Caco-2 (cell line): ENCODE results near the gene MAST4. TPM values are rescaled to one million over a fixed set of nuclear protein-coding genes. Genes with fewer than 3 reads are reported as not detected.

Source experiments
- BruUV-seq: library from RNA; stranded (reverse); fragments of 400-500 nt; replicated peaks from 2 replicates; lab custom pipeline; 2021; lab: Mats Ljungman, UMichigan
- CTCF ChIA-PET: fragments of 300-600 bp; sonication (Branson Sonifier 250); formaldehyde crosslinking; loops from one replicate; lab custom pipeline; 2022; ENCODE audit warnings: antibody characterized with exemption; lab: Charles Lee
- POLR2A ChIA-PET: fragments of 300-600 bp; sonication (Branson Sonifier 250); formaldehyde crosslinking; loops from one replicate; lab custom pipeline; 2022; ENCODE audit warnings: antibody characterized with exemption; lab: Charles Lee
- DNase-seq, 2 experiments: peaks; one replicate each; pipeline versions ENCODE4 v3.0.0 to v3.0.0-alpha.2; 2020 to 2022
- H3K27me3 ChIP-seq: replicated peaks from 2 replicates; pipeline ENCODE4 v1.6.0; 2011; ENCODE audit warnings: low read length; ENCODE audit not compliant: control insufficient read depth, insufficient read depth
- H3K36me3 ChIP-seq: 2 replicates; pipeline ENCODE4 v1.5.1; 2011; ENCODE audit warnings: low read length; ENCODE audit not compliant: control insufficient read depth, insufficient read depth
- H3K4me1 ChIP-seq: fragments of 250-450 bp; sonication (Bioruptor Pico); 2 replicates; pipeline ENCODE4 v1.5.1; 2020; ENCODE audit warnings: mild to moderate bottlenecking
- H3K4me3 ChIP-seq: 2 replicates; pipeline ENCODE4 v1.5.1; 2011; ENCODE audit warnings: low read depth, mild to moderate bottlenecking, control low read depth, low read length
- H3K9me3 ChIP-seq: fragments of 250-450 bp; sonication (Bioruptor Pico); 2 replicates; pipeline ENCODE4 v1.5.1; 2020; ENCODE audit warnings: mild to moderate bottlenecking, moderate library complexity
- H3K27ac Mint-ChIP-seq: one replicate; pipeline ENCODE4 v1.8.0; 2022; ENCODE audit warnings: mixed read lengths; ENCODE audit not compliant: unreplicated experiment
- H3K27me3 Mint-ChIP-seq: one replicate; pipeline ENCODE4 v1.8.0; 2022; ENCODE audit warnings: mixed read lengths; ENCODE audit not compliant: insufficient read depth, unreplicated experiment
- H3K36me3 Mint-ChIP-seq: one replicate; pipeline ENCODE4 v1.8.0; 2022; ENCODE audit warnings: mild to moderate bottlenecking, mixed read lengths; ENCODE audit not compliant: insufficient read depth, unreplicated experiment
- H3K4me1 Mint-ChIP-seq: one replicate; pipeline ENCODE4 v1.8.0; 2022; ENCODE audit warnings: low read depth, mixed read lengths; ENCODE audit not compliant: unreplicated experiment
- H3K4me3 Mint-ChIP-seq: one replicate; pipeline ENCODE4 v1.8.0; 2022; ENCODE audit warnings: mild to moderate bottlenecking, moderate library complexity, mixed read lengths; ENCODE audit not compliant: unreplicated experiment
- H3K9me3 Mint-ChIP-seq: one replicate; pipeline ENCODE4 v1.8.0; 2022; ENCODE audit warnings: mixed read lengths; ENCODE audit not compliant: unreplicated experiment
- CTCF ChIP-seq, 2 experiments: fragments of 200-600 bp in 1 of 2; IDR thresholded peaks; 1 replicate in 1 of 2; 2 replicates in 1 of 2; pipeline versions ENCODE4 v1.5.1 to v1.8.0; 2011 to 2022; ENCODE audit warnings: antibody characterized with exemption in 1 of 2, control low read depth in 1 of 2, inconsistent platforms in 1 of 2, low read depth in 1 of 2, low read length in 1 of 2, mild to moderate bottlenecking in 1 of 2, moderate library complexity in 1 of 2; ENCODE audit not compliant: insufficient read depth in 1 of 2, severe bottlenecking in 1 of 2, unreplicated experiment in 1 of 2
- intact Hi-C: fragments of 100-400 bp; cut with micrococcal nuclease; formaldehyde crosslinking; loops from one replicate; pipeline ENCODE4 v1.10.0; 2022; ENCODE audit not compliant: unreplicated experiment
- total RNA-seq: library from RNA; stranded (reverse); gene quantifications from 2 replicates; pipeline ENCODE4 v1.2.3, GENCODE V29; 2022

MAST4 gene
- total RNA-seq, 1 experiment from 2014 or later = 17.8 TPM

- Histone ChIP-seq H3K4me3 (no peak overlapping the region), H3K36me3 (no peaks in the 10 kb centered on the region), H3K27me3 (no peaks in the 10 kb centered on the region), H3K4me1 (no peaks in the 10 kb centered on the region), H3K9me3 (no peaks in the 10 kb centered on the region)
- TF ChIP-seq CTCF (IDR thresholded peaks at IDR 0.05; ENCODE audit: insufficient read depth in 1 of 2, low read depth in 1 of 2, low read length in 1 of 2, severe bottlenecking in 1 of 2, unreplicated experiment in 1 of 2) = no peak
- H3K4me3 Mint-ChIP-seq = no peak overlapping the region
- BruUV-seq = no TSS peak
- H3K27me3 Mint-ChIP-seq = peaks cover 4% of the 10 kb centered on the region
- no peaks in the 10 kb centered on the region for H3K9me3 Mint-ChIP-seq
- intact Hi-C loops = no loop called here
- CTCF ChIA-PET = no interaction called here
- no peaks in the 10 kb centered on the region for H3K4me1 Mint-ChIP-seq
- no peaks in the 10 kb centered on the region for H3K36me3 Mint-ChIP-seq
- POLR2A ChIA-PET = no interaction called here
- H3K27ac Mint-ChIP-seq = no peak overlapping the region
- no peak for DNase-seq
These were observed 42.8 kb downstream of the MAST4 start for GRCh38 chr5:66639037-66639436.

GRCh38 chr5:66642538-66642937, 46.3 kb downstream of the MAST4 start:
- no peaks in the 10 kb centered on the region for H3K9me3 ChIP-seq
- CTCF ChIA-PET = no interaction called here
- no peaks in the 10 kb centered on the region for H3K4me1 ChIP-seq
- peaks cover 4% of the 10 kb centered on the region for H3K27me3 Mint-ChIP-seq
- H3K36me3 ChIP-seq = no peaks in the 10 kb centered on the region
- no peak for DNase-seq
- no peak overlapping the region for H3K4me3 Mint-ChIP-seq
- no peaks in the 10 kb centered on the region for H3K9me3 Mint-ChIP-seq
- no peak overlapping the region for H3K4me3 ChIP-seq
- intact Hi-C loops = no loop called here
- H3K36me3 Mint-ChIP-seq = no peaks in the 10 kb centered on the region
- no peaks in the 10 kb centered on the region for H3K4me1 Mint-ChIP-seq
- no peak overlapping the region for H3K27ac Mint-ChIP-seq
- TF ChIP-seq CTCF (IDR thresholded peaks at IDR 0.05; ENCODE audit: insufficient read depth in 1 of 2, low read depth in 1 of 2, low read length in 1 of 2, severe bottlenecking in 1 of 2, unreplicated experiment in 1 of 2) = no peak
- H3K27me3 ChIP-seq = no peaks in the 10 kb centered on the region
- no TSS peak for BruUV-seq
- POLR2A ChIA-PET = no interaction called here

- H3K27ac Mint-ChIP-seq = no peak overlapping the region
- ChIA-PET POLR2A (no interaction called here), CTCF (interaction anchor here (1.1 kb wide), 1 partner anchor 337 kb away, joined by 4 read pairs; no protein-coding TSS in a partner anchor)
- no peaks in the 10 kb centered on the region for H3K4me1 ChIP-seq
- no peaks in the 10 kb centered on the region for H3K27me3 ChIP-seq
- no peak for DNase-seq
- H3K36me3 ChIP-seq = no peaks in the 10 kb centered on the region
- H3K4me3 ChIP-seq = no peak overlapping the region
- H3K36me3 Mint-ChIP-seq = no peaks in the 10 kb centered on the region
- no peaks in the 10 kb centered on the region for H3K9me3 Mint-ChIP-seq
- H3K4me3 Mint-ChIP-seq = no peak overlapping the region
- intact Hi-C loops = no loop called here
- H3K9me3 ChIP-seq = no peaks in the 10 kb centered on the region
- TF ChIP-seq CTCF (IDR thresholded peaks at IDR 0.05; ENCODE audit: insufficient read depth in 1 of 2, low read depth in 1 of 2, low read length in 1 of 2, severe bottlenecking in 1 of 2, unreplicated experiment in 1 of 2) = no peak
- no peaks in the 10 kb centered on the region for H3K4me1 Mint-ChIP-seq
- no TSS peak for BruUV-seq
- peaks cover 7% of the 10 kb centered on the region for H3K27me3 Mint-ChIP-seq
These were observed 47.2 kb downstream of the MAST4 start for GRCh38 chr5:66643387-66643786.
